GM10266 (cell line): ENCODE data around the gene KRT75.
"Not testable (repeated sequence)": the region's sequence is repeated elsewhere in the genome, so short reads cannot be mapped to it uniquely, and the experiment has no call there.

Experiments
- DNase-seq: peaks from one replicate; pipeline ENCODE4 v3.0.0; 2012; ENCODE audit errors: extremely low spot score
- TF ChIP-seq, protein P1 (sequence below): IDR thresholded peaks from 2 replicates; pipeline ENCODE4 v1.5.1; 2012; ENCODE audit warnings: mild to moderate bottlenecking, low read depth; ENCODE audit not compliant: control insufficient read depth, insufficient read depth; ENCODE audit errors: missing control alignments

The KRT75 gene

DNA sequence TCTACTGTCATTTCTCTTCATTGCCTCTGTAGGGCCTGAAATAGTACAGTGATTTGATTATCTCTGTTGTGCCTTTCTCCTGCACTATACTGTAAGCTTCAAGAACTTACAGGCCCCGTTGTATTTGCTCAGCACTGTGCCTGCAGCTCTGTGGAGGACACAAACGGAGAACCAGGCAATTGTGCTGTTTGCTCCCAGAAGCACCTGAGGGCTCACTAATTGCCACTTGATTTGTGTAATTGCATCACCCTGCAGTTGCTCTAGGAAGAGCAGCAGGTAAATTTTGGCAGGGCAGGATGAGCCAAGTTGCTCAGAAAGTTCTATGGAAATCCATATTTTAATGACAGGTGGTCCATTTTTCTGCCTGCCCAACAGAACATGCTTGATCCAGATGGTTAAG lies 16.4 kb downstream of the KRT75 start:
- TF ChIP-seq, protein P1, sequence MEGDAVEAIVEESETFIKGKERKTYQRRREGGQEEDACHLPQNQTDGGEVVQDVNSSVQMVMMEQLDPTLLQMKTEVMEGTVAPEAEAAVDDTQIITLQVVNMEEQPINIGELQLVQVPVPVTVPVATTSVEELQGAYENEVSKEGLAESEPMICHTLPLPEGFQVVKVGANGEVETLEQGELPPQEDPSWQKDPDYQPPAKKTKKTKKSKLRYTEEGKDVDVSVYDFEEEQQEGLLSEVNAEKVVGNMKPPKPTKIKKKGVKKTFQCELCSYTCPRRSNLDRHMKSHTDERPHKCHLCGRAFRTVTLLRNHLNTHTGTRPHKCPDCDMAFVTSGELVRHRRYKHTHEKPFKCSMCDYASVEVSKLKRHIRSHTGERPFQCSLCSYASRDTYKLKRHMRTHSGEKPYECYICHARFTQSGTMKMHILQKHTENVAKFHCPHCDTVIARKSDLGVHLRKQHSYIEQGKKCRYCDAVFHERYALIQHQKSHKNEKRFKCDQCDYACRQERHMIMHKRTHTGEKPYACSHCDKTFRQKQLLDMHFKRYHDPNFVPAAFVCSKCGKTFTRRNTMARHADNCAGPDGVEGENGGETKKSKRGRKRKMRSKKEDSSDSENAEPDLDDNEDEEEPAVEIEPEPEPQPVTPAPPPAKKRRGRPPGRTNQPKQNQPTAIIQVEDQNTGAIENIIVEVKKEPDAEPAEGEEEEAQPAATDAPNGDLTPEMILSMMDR, result no peak
- no peak for DNase-seq

- TF ChIP-seq, protein P1, result no peak
Observed at GRCh38 chr12:52416795-52417194, 17.4 kb downstream of the KRT75 start.

GRCh38 chr12:52415870-52416750 lies 18.1 kb downstream of the KRT75 start:
- DNase-seq, result no peak
- TF ChIP-seq, protein P1, result no peak

More at GRCh38 chr12:52416795-52417194, 17.4 kb downstream of the KRT75 start:
- no peak for DNase-seq

DNA sequence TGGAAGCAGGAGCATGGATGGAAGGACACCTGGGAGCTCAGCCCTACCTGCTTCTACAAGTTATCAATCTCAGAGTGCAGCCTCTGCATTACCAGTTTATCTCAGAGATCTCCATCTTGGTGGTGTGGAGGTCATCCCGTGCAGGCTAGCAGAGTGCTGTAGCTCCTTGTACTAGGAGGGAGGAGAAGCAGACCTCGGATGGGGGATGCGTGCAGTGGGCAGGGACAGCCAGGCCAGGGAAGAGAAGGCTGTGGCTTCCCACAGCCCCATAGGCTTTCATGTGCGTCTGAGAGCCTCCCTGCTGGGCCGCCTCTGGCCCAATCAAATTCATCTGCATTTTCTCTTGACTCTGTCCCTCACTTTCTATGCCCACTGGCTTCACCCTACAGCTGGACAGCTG lies 19.2 kb downstream of the KRT75 start:
- DNase-seq, result no peak
- TF ChIP-seq, protein P1, result no peak

DNA sequence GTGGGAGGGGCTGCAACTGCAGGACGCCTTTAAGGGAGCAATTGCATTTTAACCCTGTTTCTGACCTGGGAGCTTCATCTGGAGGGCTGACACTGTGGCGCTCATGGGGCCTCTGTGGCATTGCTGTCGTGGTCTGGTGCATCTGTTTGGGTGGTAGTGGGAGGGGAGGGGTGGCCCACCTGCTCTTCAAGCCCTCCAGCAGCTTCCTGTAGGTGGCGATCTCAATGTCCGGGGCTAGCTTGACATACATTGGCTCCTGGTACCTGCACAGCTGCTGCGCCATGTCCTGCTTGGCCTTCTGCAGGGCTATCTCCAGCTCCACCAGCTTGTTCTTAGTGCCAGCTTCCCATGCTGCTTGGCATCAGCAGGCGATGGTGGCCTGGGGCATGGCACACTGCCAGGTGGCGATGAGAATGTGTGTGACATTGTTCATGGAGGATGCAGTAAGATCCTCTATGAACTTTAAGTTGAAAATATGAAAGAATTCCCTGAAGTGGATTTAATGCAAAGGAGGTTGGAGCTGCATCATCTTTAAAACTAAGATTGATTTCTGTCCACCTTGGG lies 20.3 kb downstream of the KRT75 start:
- DNase-seq, result no peak
- TF ChIP-seq, protein P1, result no peak

DNA sequence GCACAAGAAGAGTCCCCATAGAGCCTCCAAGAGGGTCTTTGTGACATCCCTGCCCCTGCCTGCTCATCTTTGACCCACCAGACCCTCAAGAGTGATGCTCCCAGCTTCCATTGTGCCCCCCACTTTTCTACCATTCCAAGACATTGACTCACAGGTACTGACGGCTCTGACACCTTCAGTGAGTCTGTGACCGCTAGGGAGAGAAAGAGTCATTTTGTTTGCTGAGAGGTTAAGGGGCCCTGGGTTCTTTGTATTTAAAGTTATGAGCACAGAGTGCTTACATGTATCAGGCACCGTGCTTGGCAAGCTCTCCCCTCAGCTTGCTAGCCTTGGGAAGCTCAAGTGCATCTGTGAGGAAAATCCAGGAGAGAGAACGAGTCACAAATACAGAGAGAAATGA lies 21.0 kb downstream of the KRT75 start:
- TF ChIP-seq, protein P1, result no peak
- no peak for DNase-seq

DNA sequence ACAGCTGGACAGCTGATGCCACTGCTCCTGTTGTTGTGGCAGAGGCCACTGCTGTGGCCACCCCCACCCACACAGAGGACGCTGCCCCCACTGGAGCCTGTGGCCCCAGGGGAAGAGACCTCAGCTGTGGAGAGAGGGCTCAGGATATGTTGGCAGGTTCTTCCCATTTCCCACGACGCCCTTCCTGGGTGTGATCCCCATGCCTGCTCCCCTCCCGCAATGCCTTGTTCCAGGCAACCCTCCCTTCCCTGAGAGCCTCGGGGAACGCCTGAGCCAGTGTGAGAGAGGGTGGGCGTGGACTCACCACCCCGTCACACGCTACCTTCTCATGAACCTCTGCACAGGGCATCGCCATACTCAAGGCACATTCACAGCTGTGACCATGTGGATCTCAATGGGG lies 22.4 kb downstream of the KRT75 start:
- no peak for DNase-seq
- TF ChIP-seq, protein P1, result no peak

DNA sequence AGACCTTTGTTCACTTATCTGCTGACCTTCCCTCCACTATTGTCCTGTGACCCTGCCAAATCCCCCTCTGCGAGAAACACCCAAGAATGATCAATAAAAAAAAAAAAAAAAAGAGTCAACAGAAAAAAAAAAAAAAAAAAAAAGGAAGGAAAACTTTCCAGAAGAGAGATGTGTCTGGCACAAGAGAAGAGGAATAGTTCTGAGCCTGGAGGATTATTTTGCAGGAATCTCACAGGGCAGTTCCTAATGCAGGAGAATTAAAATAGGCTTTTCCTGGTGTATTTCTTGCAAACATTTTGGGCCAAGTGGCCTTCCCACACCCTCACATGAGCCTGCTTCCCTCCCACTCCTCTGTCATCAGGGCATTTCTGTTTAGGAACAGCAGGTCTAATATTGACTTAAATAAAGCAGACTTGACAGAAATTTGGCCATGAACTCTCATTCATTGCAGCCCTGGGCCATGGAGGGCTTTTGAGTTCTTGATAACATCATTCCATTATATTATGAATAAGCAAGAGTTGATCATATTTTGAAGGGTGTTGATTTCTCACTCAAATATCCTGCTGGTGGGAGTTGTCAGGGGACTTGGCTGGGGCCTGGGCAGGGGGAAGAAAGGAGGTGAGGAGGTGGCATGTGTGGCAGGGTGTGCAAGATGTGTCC lies 23.5 kb downstream of the KRT75 start:
- DNase-seq, result not testable (repeated sequence)
